ENCODE data around the gene PUM1. TPM values are rescaled to one million over a fixed set of nuclear protein-coding genes. Genes with fewer than 3 reads are reported as not detected.
A peak's percentile ranks its signal among the peaks of the same experiment; 100 is the strongest.

The PUM1 gene
- total RNA-seq, 2 donors from 2014 or later, result 80.3 to 120 TPM

- no peak for DNase-seq (ENCODE audit: low spot score)
- no peaks in the 10 kb centered on the region for H3K36me3 ChIP-seq
- H3K4me3 ChIP-seq, result no peak overlapping the region
- no peaks in the 10 kb centered on the region for H3K27me3 ChIP-seq (replicated peaks; ENCODE audit: insufficient read depth)
- H3K4me1 ChIP-seq (replicated peaks), result peaks cover 14% of the 10 kb centered on the region
- no peak overlapping the region for H3K27ac ChIP-seq
- 93% methylated on average over 1 of the region's 1 CpG for WGBS
- intact Hi-C loops (cut with DNase I), result loop anchor here (5.0 kb wide), 1 partner anchor 34 kb away; no protein-coding TSS in a partner anchor
- TF ChIP-seq POLR2AphosphoS5 (IDR thresholded peaks at IDR 0.05) (no peak), POLR2A (IDR thresholded peaks at IDR 0.05) (no peak), CTCF (IDR thresholded peaks at IDR 0.05) (no peak)
- no peaks in the 10 kb centered on the region for H3K9me3 ChIP-seq
These were observed 53.8 kb downstream of the PUM1 start for GRCh38 chr1:31011719-31012118.

- Histone ChIP-seq H3K4me3 (no peak overlapping the region), H3K36me3 (no peaks in the 10 kb centered on the region), H3K9me3 (no peaks in the 10 kb centered on the region), H3K4me1 (replicated peaks) (peaks cover 14% of the 10 kb centered on the region), H3K27ac (no peak overlapping the region), H3K27me3 (replicated peaks; ENCODE audit: insufficient read depth) (no peaks in the 10 kb centered on the region)
- DNase-seq (ENCODE audit: low spot score), result no peak
- TF ChIP-seq CTCF (IDR thresholded peaks at IDR 0.05), result no peak
- no peak for TF ChIP-seq POLR2AphosphoS5 (IDR thresholded peaks at IDR 0.05)
- no peak for TF ChIP-seq POLR2A (IDR thresholded peaks at IDR 0.05)
- intact Hi-C loops (cut with DNase I), result loop anchor here (5.0 kb wide), 1 partner anchor 33 kb away; no protein-coding TSS in a partner anchor
- 79% methylated on average over 6 of the region's 6 CpGs for WGBS
These were observed 55.2 kb downstream of the PUM1 start for GRCh38 chr1:31010086-31010989.

DNA sequence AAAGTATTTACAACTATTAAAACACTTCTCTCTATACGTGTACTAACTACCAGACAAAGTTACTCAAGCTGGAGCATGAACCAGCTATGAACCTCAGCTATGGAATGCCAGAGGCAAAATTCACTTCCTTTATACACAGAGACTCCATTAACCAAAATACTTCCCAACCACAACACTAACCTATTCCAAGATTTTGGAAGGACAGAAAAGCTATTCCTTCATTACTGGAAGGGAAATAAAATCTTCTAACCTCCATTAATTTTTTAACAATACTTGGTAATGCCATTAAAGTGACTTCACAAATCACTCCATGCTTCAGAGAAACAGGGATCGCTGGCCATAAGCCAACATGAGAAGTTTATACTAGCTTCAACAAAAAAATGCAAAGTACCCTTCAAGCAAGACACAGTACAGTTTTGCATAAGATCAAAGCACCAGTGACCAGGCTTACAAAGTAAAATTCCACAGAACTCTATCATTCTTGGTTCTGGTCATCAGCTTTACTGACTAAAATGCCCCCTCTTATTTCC, 58.0 kb downstream of the PUM1 start:
- DNase-seq (ENCODE audit: low spot score), result peak; percentile 14
- Histone ChIP-seq H3K27me3 (replicated peaks; ENCODE audit: insufficient read depth) (no peaks in the 10 kb centered on the region), H3K4me1 (replicated peaks) (peaks cover 7% of the 10 kb centered on the region), H3K9me3 (no peaks in the 10 kb centered on the region), H3K36me3 (peaks cover 0 to 3% of the 10 kb centered on the region in 2 donors), H3K27ac (no peak overlapping the region), H3K4me3 (no peak overlapping the region)
- intact Hi-C loops (cut with DNase I), result no loop called here
- WGBS, result 20% methylated on average over 2 of the region's 2 CpGs
- TF ChIP-seq POLR2AphosphoS5 (IDR thresholded peaks at IDR 0.05), result peak; percentile 44
- TF ChIP-seq POLR2A (IDR thresholded peaks at IDR 0.05), result no peak

DNA sequence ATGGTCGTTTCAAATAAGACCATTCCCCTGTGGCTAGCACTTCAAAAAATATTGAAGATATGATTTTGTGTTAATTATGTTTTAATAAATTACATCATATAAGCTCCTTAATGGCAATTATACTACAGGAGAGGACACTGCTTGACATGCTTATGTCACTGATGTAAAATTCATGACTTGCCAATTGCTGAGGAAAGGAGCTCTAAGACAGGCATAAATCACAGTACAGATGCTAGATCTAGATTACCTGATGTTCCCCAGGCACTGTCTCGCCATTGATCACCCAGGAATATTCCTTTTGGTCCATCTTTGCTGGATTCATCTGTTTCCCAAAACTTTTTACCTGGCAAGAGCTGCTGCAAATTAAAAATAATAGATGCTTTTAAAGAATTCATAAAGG, 58.8 kb downstream of the PUM1 start:
- DNase-seq (ENCODE audit: low spot score), result no peak
- intact Hi-C loops (cut with DNase I), result no loop called here
- peaks cover 0 to 3% of the 10 kb centered on the region in 2 donors for H3K36me3 ChIP-seq
- no peaks in the 10 kb centered on the region for H3K9me3 ChIP-seq
- no peaks in the 10 kb centered on the region for H3K27me3 ChIP-seq (replicated peaks; ENCODE audit: insufficient read depth)
- TF ChIP-seq POLR2AphosphoS5 (IDR thresholded peaks at IDR 0.05), result no peak
- TF ChIP-seq CTCF (IDR thresholded peaks at IDR 0.05), result no peak
- no peak for TF ChIP-seq POLR2A (IDR thresholded peaks at IDR 0.05)
- peaks cover 8% of the 10 kb centered on the region for H3K4me1 ChIP-seq (replicated peaks)
- no peak overlapping the region for H3K4me3 ChIP-seq
- 40% methylated on average over 2 of the region's 2 CpGs for WGBS
- no peak overlapping the region for H3K27ac ChIP-seq

DNA sequence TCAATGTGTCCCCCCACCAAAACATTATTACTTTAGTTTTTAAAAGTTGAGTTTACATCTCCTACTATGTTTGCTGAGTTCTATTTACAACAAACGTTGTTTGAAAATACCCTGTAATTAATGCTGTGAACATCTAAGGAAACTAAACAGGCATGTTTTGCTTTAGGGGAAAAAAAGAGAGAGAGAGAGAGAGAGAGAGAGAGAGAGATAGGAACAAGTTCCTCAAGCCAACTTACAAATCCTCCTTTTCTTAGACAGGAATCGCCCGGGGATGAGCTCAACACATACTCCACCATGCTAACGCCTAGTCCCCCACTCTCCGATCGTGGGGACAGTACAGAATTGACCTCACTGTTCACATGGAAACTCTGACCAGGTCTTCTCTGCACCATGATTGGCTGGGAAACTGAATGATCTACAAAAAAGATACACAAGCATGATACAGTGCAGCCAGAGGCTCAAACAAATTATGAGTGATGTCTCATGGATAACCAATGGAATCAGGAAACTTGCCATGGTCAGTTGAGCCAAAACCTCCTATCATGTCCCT, 59.8 kb downstream of the PUM1 start:
- no peaks in the 10 kb centered on the region for H3K9me3 ChIP-seq
- no peak overlapping the region for H3K27ac ChIP-seq
- no peaks in the 10 kb centered on the region for H3K27me3 ChIP-seq (replicated peaks; ENCODE audit: insufficient read depth)
- peaks cover 0 to 3% of the 10 kb centered on the region in 2 donors for H3K36me3 ChIP-seq
- peaks cover 9% of the 10 kb centered on the region for H3K4me1 ChIP-seq (replicated peaks)
- 59% methylated on average over 6 of the region's 6 CpGs for WGBS
- DNase-seq (ENCODE audit: low spot score), result no peak
- H3K4me3 ChIP-seq, result no peak overlapping the region
- TF ChIP-seq POLR2A (IDR thresholded peaks at IDR 0.05) (no peak), CTCF (IDR thresholded peaks at IDR 0.05) (no peak), POLR2AphosphoS5 (IDR thresholded peaks at IDR 0.05) (no peak)
- intact Hi-C loops (cut with DNase I), result no loop called here

Data from prostate gland (tissue), 2 donors.